Measurements from ENCODE around the gene GREB1. TPM values are rescaled to one million over a fixed set of nuclear protein-coding genes. Genes with fewer than 3 reads are reported as not detected.

GREB1 gene
- total RNA-seq, 1 donor from 2014 or later: 6.8 TPM

DNA sequence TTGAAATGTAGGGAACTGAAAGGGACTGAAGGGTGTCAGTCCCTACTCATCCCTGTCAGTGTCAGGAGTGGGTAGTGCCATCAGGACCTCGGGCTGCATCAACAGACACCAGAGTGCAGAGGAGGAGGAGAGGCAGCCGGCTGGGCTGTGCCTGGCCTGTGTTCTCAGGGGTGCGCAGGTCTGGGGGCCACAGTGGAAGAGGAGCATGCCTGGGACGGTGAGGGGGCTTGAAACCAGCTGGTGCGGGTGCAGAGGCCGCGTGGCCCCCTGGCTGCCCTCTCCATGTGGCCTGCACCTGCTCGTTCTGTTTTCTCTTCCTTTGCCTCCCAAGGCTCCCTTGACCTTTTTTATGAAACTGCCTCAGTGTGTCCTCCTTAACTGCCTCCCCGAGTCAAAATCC is 94.8 kb downstream of the GREB1 start:
- no peak overlapping the region for H3K9ac ChIP-seq (ENCODE audit: low read depth in 1 of 3, low read length in 3 of 3)
- H3K4me1 ChIP-seq (ENCODE audit: control insufficient read depth in 3 of 3, insufficient read depth in 3 of 3, low read length in 3 of 3): peaks cover 9 to 19% (median 10%) of the 10 kb centered on the region in 3 donors
- peaks cover 6 to 20% (median 12%) of the 10 kb centered on the region in 3 donors for H3K36me3 ChIP-seq (ENCODE audit: control insufficient read depth in 3 of 3, insufficient read depth in 3 of 3, low read length in 3 of 3)
- H3K4me3 ChIP-seq (ENCODE audit: low read length in 3 of 3): no peak overlapping the region
- peaks cover 3 to 6% (median 6%) of the 10 kb centered on the region in 3 donors for H3K9me3 ChIP-seq (ENCODE audit: control insufficient read depth in 3 of 3, low read length in 3 of 3)
- H3K27me3 ChIP-seq (ENCODE audit: control insufficient read depth in 3 of 3, insufficient read depth in 3 of 3, low read length in 3 of 3): no peaks in the 10 kb centered on the region
- no peak overlapping the region for H3K27ac ChIP-seq (ENCODE audit: low read depth, low read length)

DNA sequence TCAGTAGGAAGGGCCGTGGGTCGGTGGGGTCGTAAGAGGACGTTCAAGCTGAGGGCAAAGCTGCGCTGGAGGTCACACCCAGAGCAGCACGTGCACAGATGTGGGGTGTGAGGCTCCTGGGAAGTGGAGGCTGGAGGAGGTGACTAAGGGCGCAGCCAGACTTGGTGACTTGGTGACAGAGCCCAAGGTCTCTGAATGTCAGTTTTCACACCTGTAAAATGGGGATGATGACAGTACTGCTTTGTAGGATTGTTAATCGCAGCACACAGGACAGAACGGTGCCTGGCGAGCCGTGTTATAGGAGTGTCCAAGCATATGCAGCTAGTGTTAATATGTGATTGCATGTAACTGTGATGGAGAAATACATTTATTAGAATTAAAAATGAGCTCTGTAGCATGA is 95.4 kb downstream of the GREB1 start:
- H3K4me3 ChIP-seq (ENCODE audit: low read length in 3 of 3): no peak overlapping the region
- H3K27ac ChIP-seq (ENCODE audit: low read depth, low read length): no peak overlapping the region
- H3K4me1 ChIP-seq (ENCODE audit: control insufficient read depth in 3 of 3, insufficient read depth in 3 of 3, low read length in 3 of 3): peaks cover 9 to 19% (median 10%) of the 10 kb centered on the region in 3 donors
- H3K9me3 ChIP-seq (ENCODE audit: control insufficient read depth in 3 of 3, low read length in 3 of 3): peaks cover 3 to 6% (median 6%) of the 10 kb centered on the region in 3 donors
- H3K27me3 ChIP-seq (ENCODE audit: control insufficient read depth in 3 of 3, insufficient read depth in 3 of 3, low read length in 3 of 3): no peaks in the 10 kb centered on the region
- peaks cover 6 to 21% (median 12%) of the 10 kb centered on the region in 3 donors for H3K36me3 ChIP-seq (ENCODE audit: control insufficient read depth in 3 of 3, insufficient read depth in 3 of 3, low read length in 3 of 3)
- no peak overlapping the region for H3K9ac ChIP-seq (ENCODE audit: low read depth in 1 of 3, low read length in 3 of 3)

DNA sequence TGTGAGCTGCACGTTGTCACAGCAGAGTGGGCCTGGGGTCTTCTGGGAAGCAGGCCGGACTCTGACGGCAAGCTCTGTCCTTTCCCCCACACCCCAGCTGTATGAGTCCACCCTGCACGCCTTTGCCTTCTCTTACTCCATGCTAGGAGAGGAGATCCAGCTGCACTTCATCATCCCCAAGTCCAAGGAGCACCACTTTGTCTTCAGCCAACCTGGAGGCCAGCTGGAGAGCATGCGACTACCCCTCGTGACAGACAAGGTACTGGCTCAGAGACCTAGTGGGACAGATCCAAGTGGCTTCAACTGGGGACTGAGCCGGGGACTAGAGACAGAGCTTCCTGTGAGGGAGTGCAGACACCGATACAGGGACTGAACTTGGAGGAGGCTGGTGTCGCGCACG is 96.0 kb downstream of the GREB1 start:
- Histone ChIP-seq H3K4me3 (ENCODE audit: low read length in 3 of 3) (no peak overlapping the region), H3K27ac (ENCODE audit: low read depth, low read length) (no peak overlapping the region), H3K27me3 (ENCODE audit: control insufficient read depth in 3 of 3, insufficient read depth in 3 of 3, low read length in 3 of 3) (no peaks in the 10 kb centered on the region), H3K4me1 (ENCODE audit: control insufficient read depth in 3 of 3, insufficient read depth in 3 of 3, low read length in 3 of 3) (peaks cover 9 to 19% (median 10%) of the 10 kb centered on the region in 3 donors), H3K9ac (ENCODE audit: low read depth in 1 of 3, low read length in 3 of 3) (no peak overlapping the region), H3K9me3 (ENCODE audit: control insufficient read depth in 3 of 3, low read length in 3 of 3) (peaks cover 3 to 6% (median 6%) of the 10 kb centered on the region in 3 donors), H3K36me3 (ENCODE audit: control insufficient read depth in 3 of 3, insufficient read depth in 3 of 3, low read length in 3 of 3) (peaks cover 6 to 22% (median 11%) of the 10 kb centered on the region in 3 donors)

DNA sequence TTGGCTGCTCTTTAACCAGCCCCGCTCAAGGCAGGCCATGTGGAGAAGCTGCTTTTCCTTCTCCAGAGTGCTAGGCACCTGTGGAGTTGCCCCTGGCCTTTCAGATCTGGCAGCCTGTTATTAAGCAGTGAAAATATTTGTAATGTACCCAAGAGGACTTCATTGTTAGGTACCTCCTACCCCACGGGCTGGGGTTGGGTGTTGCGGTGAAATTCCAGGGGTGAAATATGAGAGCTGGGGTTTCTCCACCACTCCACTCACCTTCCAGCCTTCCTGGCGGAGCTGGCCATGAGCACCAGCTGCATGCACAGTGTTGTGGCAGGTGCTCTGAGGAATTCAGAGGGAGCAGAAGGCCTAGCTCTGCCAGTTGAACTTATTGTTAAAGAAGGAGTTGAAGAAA is 97.0 kb downstream of the GREB1 start:
- Histone ChIP-seq H3K36me3 (ENCODE audit: control insufficient read depth in 3 of 3, insufficient read depth in 3 of 3, low read length in 3 of 3) (peaks cover 6 to 26% (median 7%) of the 10 kb centered on the region in 3 donors), H3K27ac (ENCODE audit: low read depth, low read length) (no peak overlapping the region), H3K27me3 (ENCODE audit: control insufficient read depth in 3 of 3, insufficient read depth in 3 of 3, low read length in 3 of 3) (no peaks in the 10 kb centered on the region), H3K4me3 (ENCODE audit: low read length in 3 of 3) (no peak overlapping the region), H3K9ac (ENCODE audit: low read depth in 1 of 3, low read length in 3 of 3) (no peak overlapping the region), H3K4me1 (ENCODE audit: control insufficient read depth in 3 of 3, insufficient read depth in 3 of 3, low read length in 3 of 3) (peaks cover 9 to 19% (median 10%) of the 10 kb centered on the region in 3 donors), H3K9me3 (ENCODE audit: control insufficient read depth in 3 of 3, low read length in 3 of 3) (peaks cover 3 to 6% (median 6%) of the 10 kb centered on the region in 3 donors)

DNA sequence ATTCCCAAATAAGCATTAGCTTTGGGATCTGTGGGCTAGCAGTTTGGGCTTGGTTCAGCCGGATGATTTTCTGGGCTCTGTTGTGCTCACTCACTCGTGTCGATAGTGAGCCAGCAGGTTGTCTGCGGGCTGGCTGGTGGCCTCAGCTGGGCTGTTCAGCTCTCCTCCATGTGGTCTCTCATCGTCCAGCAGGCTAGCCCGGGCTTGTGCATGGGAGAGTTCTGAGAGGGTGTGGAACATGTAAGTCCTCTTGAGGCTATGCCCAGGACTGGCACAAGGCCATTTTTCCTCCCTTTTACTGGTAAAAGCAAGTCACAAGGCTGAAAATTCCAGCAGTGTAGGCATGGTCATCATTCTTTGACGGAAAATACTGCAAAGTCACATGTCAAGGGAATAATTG is 97.6 kb downstream of the GREB1 start:
- H3K27ac ChIP-seq (ENCODE audit: low read depth, low read length): no peak overlapping the region
- H3K36me3 ChIP-seq (ENCODE audit: control insufficient read depth in 3 of 3, insufficient read depth in 3 of 3, low read length in 3 of 3): peaks cover 6 to 25% (median 7%) of the 10 kb centered on the region in 3 donors
- H3K9ac ChIP-seq (ENCODE audit: low read depth in 1 of 3, low read length in 3 of 3): no peak overlapping the region
- H3K4me3 ChIP-seq (ENCODE audit: low read length in 3 of 3): no peak overlapping the region
- H3K4me1 ChIP-seq (ENCODE audit: control insufficient read depth in 3 of 3, insufficient read depth in 3 of 3, low read length in 3 of 3): peaks cover 9 to 19% (median 10%) of the 10 kb centered on the region in 3 donors
- H3K9me3 ChIP-seq (ENCODE audit: control insufficient read depth in 3 of 3, low read length in 3 of 3): peaks cover 3 to 6% (median 6%) of the 10 kb centered on the region in 3 donors
- no peaks in the 10 kb centered on the region for H3K27me3 ChIP-seq (ENCODE audit: control insufficient read depth in 3 of 3, insufficient read depth in 3 of 3, low read length in 3 of 3)

DNA sequence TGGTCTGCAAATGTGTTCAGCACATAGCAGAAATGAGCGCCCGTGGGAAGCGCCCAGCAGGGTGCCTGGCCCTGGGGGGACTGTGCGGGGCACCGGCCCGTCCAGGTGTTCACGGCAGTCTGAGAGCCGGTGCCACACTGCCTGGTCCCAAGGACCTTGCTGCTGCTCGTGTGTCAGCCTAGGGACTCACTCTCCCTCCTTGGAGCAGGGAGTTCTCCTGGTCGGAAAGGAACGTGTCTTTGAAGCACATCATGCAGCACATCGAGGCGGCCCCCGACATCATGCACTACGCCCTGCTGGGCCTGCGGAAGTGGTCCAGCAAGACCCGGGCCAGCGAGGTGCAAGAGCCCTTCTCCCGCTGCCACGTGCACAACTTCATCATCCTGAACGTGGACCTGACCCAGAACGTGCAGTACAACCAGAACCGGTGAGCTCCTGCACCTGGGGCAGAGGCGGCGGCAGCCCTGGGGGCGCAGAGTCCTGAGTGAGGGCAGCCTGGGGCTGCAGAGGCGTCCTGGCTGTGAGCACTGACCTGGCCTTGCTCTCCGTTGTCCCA is 100.2 kb downstream of the GREB1 start:
- Histone ChIP-seq H3K4me3 (ENCODE audit: low read length in 3 of 3) (no peak overlapping the region), H3K36me3 (ENCODE audit: control insufficient read depth in 3 of 3, insufficient read depth in 3 of 3, low read length in 3 of 3) (peaks cover 0 to 16% (median 0%) of the 10 kb centered on the region in 3 donors), H3K9me3 (ENCODE audit: control insufficient read depth in 3 of 3, low read length in 3 of 3) (no peaks in the 10 kb centered on the region), H3K27ac (ENCODE audit: low read depth, low read length) (no peak overlapping the region), H3K9ac (ENCODE audit: low read depth in 1 of 3, low read length in 3 of 3) (no peak overlapping the region), H3K4me1 (ENCODE audit: control insufficient read depth in 3 of 3, insufficient read depth in 3 of 3, low read length in 3 of 3) (peaks cover 9 to 19% (median 10%) of the 10 kb centered on the region in 3 donors), H3K27me3 (ENCODE audit: control insufficient read depth in 3 of 3, insufficient read depth in 3 of 3, low read length in 3 of 3) (no peaks in the 10 kb centered on the region)

DNA sequence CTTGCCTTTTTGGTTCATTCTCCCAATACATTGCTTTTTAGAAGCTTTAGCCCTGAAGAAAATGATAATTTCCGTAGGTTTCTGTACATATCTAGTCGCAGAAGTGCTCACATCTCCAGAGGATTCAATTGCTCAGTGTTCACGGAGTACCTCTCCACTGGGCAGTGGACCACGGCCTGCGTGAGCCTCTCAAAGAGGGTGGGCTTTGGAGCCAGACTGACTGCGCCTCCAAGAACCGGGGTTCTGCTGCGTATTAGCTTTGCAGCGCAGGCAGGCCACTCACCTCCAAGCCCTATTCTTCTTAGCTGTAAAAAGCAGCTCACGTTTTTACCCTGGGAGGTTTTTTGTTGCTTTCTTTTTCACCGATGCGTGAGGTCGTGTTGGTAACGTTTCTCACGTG is 100.7 kb downstream of the GREB1 start:
- Histone ChIP-seq H3K9ac (ENCODE audit: low read depth in 1 of 3, low read length in 3 of 3) (no peak overlapping the region), H3K4me1 (ENCODE audit: control insufficient read depth in 3 of 3, insufficient read depth in 3 of 3, low read length in 3 of 3) (peaks cover 9 to 19% (median 10%) of the 10 kb centered on the region in 3 donors), H3K27me3 (ENCODE audit: control insufficient read depth in 3 of 3, insufficient read depth in 3 of 3, low read length in 3 of 3) (no peaks in the 10 kb centered on the region), H3K4me3 (ENCODE audit: low read length in 3 of 3) (no peak overlapping the region), H3K27ac (ENCODE audit: low read depth, low read length) (no peak overlapping the region), H3K36me3 (ENCODE audit: control insufficient read depth in 3 of 3, insufficient read depth in 3 of 3, low read length in 3 of 3) (peaks cover 0 to 16% (median 0%) of the 10 kb centered on the region in 3 donors), H3K9me3 (ENCODE audit: control insufficient read depth in 3 of 3, low read length in 3 of 3) (no peaks in the 10 kb centered on the region)

DNA sequence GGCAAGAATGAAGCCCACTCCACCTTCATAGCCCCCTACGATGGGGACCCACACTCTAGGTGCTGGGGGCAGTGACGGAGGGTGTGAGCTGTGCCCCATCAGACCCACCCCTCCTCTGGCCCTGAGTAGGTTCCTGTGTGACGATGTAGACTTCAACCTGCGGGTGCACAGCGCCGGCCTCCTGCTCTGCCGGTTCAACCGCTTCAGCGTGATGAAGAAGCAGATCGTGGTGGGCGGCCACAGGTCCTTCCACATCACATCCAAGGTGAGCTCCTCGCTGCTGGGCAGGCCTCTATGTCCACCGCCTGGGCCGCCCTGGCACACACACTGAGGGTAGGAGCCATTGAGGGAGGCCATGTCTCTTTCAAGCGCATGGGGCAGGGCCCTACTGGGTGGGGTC is 101.3 kb downstream of the GREB1 start:
- H3K4me3 ChIP-seq (ENCODE audit: low read length in 3 of 3): no peak overlapping the region
- H3K36me3 ChIP-seq (ENCODE audit: control insufficient read depth in 3 of 3, insufficient read depth in 3 of 3, low read length in 3 of 3): peaks cover 0 to 20% (median 0%) of the 10 kb centered on the region in 3 donors
- H3K9me3 ChIP-seq (ENCODE audit: control insufficient read depth in 3 of 3, low read length in 3 of 3): no peaks in the 10 kb centered on the region
- H3K27me3 ChIP-seq (ENCODE audit: control insufficient read depth in 3 of 3, insufficient read depth in 3 of 3, low read length in 3 of 3): no peaks in the 10 kb centered on the region
- H3K4me1 ChIP-seq (ENCODE audit: control insufficient read depth in 3 of 3, insufficient read depth in 3 of 3, low read length in 3 of 3): peaks cover 5 to 14% (median 10%) of the 10 kb centered on the region in 3 donors
- no peak overlapping the region for H3K9ac ChIP-seq (ENCODE audit: low read depth in 1 of 3, low read length in 3 of 3)
- no peak overlapping the region for H3K27ac ChIP-seq (ENCODE audit: low read depth, low read length)

DNA sequence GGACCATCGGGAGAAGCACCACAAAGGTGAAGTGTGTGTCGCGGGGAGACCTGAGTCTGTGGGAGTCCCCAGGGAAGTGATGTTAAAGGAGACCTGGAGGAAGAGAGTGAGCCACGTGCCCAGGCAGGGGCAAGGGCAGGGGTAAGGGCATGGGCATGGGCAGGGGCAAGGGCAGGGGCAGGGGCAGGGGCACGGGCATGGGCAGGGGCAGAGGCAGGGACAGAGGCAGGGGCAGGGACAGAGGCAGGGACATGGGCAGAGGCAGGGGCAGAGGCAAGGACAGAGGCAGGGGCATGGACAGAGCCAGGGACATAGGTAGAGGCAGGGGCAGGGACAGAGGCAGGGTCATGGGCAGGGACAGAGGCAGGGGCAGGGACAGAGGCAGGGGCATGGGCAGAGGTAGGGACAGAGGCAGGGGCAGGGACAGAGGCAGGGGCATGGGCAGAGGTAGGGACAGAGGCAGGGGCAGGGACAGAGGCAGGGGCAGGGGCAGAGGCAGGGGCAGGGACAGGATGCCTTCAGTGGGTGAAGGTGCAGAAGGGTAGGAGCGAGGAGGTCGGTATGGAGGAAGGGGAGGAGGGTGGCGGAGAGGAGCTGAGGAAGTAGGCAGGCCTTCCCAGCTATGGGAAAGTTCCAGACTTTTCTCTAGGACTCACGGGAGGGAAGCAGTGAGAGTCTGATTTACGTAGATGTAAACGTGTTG is 102.9 kb downstream of the GREB1 start:
- no peak overlapping the region for H3K27ac ChIP-seq (ENCODE audit: low read depth, low read length)
- peaks cover 0 to 1% (median 0%) of the 10 kb centered on the region in 3 donors for H3K4me1 ChIP-seq (ENCODE audit: control insufficient read depth in 3 of 3, insufficient read depth in 3 of 3, low read length in 3 of 3)
- H3K4me3 ChIP-seq (ENCODE audit: low read length in 3 of 3): no peak overlapping the region
- no peaks in the 10 kb centered on the region for H3K27me3 ChIP-seq (ENCODE audit: control insufficient read depth in 3 of 3, insufficient read depth in 3 of 3, low read length in 3 of 3)
- H3K9ac ChIP-seq (ENCODE audit: low read depth in 1 of 3, low read length in 3 of 3): no peak overlapping the region
- no peaks in the 10 kb centered on the region for H3K9me3 ChIP-seq (ENCODE audit: control insufficient read depth in 3 of 3, low read length in 3 of 3)
- peaks cover 0 to 23% (median 0%) of the 10 kb centered on the region in 3 donors for H3K36me3 ChIP-seq (ENCODE audit: control insufficient read depth in 3 of 3, insufficient read depth in 3 of 3, low read length in 3 of 3)

DNA sequence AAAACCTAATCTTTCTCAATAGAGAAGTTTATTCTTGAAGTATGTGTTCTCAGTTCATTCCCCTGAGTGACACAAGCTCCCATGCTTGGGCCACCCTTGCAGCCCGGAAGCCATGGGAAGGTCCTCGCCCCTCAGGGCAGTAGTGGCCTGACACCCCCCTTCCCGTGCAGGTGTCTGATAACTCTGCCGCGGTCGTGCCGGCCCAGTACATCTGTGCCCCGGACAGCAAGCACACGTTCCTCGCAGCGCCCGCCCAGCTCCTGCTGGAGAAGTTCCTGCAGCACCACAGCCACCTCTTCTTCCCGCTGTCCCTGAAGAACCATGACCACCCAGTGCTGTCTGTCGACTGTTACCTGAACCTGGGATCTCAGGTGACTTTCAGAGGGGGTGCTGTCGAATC is 103.7 kb downstream of the GREB1 start:
- Histone ChIP-seq H3K27me3 (ENCODE audit: control insufficient read depth in 3 of 3, insufficient read depth in 3 of 3, low read length in 3 of 3) (no peaks in the 10 kb centered on the region), H3K4me1 (ENCODE audit: control insufficient read depth in 3 of 3, insufficient read depth in 3 of 3, low read length in 3 of 3) (no peaks in the 10 kb centered on the region), H3K4me3 (ENCODE audit: low read length in 3 of 3) (no peak overlapping the region), H3K36me3 (ENCODE audit: control insufficient read depth in 3 of 3, insufficient read depth in 3 of 3, low read length in 3 of 3) (peaks cover 0 to 23% (median 0%) of the 10 kb centered on the region in 3 donors), H3K27ac (ENCODE audit: low read depth, low read length) (no peak overlapping the region), H3K9ac (ENCODE audit: low read depth in 1 of 3, low read length in 3 of 3) (no peak overlapping the region), H3K9me3 (ENCODE audit: control insufficient read depth in 3 of 3, low read length in 3 of 3) (no peaks in the 10 kb centered on the region)
